GM19043 (cell line): ENCODE results near the gene CASP7.
"Not testable (repeated sequence)": the region's sequence is repeated elsewhere in the genome, so short reads cannot be mapped to it uniquely, and the experiment has no call there.

ENCODE experiments used
- ATAC-seq: cut with Tn5 transposase; IDR thresholded peaks from one replicate; pipeline ENCODE4 v1.9.1; 2021; ENCODE audit warnings: low read depth; ENCODE audit not compliant: unreplicated experiment

Gene CASP7

DNA sequence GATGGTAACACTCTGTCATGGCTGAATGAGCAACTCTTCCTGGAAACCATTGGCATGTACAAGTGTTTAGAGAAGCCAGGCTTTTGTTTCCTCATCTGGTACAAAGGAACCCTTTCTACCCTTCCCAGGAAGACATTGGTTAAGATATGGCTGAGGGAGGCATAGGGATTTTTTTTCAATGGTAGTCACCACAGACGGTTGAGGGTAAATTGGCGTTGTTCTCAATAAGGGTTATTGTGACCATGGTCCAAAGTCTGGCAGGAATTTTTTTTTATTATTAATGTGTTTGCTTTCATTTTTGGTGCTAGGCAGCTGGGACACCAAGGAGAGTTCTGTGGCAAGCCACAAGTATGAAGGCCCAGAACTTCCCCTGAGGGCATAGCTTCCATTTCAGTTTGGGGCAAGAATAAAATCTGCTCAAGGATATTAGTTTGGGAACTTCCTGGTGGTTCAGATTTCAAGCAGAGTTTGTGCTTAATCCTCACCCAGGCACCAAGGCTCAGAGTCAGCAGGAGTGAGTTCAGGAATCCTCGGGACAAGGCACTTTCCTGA, 71.5 kb downstream of the CASP7 start, which contains the start of gene PLEKHS1:
Gene PLEKHS1, plus strand, starts transcription at position 502 of the 552 bp plus-strand sequence. CDS start 3,596 bp downstream, outside the sequence.
- ATAC-seq, result no peak

DNA sequence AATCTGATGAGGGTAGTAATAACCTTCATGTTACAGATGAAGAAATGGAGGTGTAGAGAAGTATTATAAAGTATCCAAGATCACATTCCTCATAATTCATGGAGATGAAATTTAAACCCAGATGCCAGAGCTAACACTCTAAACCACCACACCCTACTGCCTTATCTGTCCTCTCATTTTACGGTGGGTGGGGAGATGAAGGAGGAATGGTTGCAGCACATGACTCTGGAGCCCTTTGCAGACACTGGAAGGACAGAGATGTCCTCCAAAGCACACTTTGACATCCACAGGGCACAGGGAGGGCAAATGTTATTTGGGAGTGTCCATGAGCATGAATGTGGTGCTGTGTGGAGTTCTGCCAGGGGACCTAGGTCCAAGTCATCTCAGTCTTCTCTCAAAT, 72.8 kb downstream of the CASP7 start:
- ATAC-seq, result no peak

DNA sequence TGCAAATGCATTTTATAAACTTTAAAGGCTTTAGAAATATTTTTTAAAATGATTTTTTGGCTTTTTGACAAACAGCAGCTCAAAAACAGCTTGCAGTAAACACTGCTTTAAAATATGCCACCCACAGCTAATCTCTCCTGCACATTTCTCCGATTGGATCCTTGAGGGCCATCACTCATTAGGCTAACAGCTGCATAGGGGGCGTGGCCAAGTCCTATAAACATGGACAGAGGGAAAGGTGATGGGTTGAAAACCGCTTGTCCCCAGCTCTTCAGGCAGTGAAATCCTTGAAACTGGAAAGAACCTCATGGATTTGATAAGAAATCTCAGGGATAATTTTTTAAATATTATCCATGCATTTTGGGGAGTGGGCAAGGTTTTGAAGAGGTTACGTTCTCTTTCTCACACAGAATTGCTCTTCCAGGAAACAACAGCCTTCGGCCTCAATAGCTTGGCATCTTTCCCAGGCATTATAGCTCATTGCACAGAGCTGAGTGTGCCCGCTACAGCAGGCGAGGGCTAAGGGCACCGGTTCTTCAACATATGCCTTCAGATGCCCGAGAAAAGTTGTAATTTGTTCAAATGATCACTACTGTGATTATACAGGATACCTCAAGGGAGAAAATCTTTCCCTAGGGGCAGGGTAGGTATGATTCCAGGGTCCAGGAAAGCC, 73.4 kb downstream of the CASP7 start:
- ATAC-seq, result no peak

DNA sequence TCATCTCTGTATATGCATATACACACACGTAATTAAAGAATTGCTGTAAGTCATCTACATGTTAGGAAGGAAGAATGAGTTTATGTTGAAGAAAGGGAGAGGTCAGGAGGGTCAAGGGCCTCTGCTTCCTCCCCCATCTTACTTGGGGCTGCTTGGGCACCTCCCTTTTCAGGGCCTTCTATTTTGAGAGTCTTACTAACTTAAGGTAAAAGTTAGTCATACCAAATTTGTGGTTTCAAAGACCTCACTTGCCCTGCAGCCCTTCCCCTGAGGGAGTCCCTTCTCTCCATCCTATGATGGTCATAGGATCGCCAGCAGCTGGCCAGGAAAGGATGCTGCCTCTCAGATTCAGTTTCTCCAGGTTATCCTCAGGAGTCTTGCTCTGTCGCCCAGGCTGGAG, 74.4 kb downstream of the CASP7 start:
- ATAC-seq, result no peak

DNA sequence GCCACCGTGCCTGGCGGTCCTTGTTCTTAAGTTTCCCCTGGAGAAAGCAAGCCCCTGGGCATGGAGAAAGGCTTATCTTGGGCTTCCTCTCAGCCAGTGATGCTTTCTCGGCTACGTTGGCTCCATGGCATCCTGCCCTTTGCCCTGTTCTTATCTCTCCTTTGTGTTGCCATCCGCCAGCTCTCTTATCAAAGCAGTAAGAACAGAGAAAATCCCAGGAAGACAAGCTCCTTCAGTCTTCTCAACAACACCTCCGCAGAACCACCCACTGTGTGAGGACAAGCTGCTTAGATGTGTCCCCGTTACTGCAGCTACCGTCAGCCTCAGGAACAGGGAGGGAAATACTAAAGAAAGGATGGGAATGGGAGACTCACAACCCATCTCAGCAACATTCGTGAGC, 75.1 kb downstream of the CASP7 start:
- no peak for ATAC-seq

DNA sequence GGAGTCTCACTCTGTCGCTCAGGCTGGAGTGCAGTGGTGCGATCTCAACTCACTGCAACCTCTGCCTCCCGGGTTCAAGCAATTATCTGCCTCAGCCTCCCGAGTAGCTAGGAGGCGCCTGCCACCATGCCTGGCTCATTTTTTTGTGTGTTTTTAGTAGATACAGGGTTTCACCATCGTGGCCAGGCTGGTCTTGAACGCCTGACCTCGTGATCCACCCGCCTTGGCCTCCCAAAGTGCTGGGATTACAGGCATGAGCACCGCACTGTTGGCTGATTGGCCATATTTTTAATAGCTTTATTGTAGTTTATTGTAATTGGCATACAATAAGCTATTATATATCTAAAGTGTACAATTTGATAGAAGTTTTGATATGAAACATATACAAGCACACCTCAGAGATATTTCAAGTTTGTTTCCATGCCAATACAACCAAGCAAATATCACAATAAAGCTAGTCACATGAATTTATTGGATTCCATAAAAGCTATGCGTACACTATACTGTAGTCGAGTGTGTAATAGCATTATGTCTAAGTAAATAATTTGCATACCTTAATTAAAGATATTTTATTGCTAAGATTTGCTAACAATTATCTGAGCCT, 77.3 kb downstream of the CASP7 start:
- no peak for ATAC-seq

DNA sequence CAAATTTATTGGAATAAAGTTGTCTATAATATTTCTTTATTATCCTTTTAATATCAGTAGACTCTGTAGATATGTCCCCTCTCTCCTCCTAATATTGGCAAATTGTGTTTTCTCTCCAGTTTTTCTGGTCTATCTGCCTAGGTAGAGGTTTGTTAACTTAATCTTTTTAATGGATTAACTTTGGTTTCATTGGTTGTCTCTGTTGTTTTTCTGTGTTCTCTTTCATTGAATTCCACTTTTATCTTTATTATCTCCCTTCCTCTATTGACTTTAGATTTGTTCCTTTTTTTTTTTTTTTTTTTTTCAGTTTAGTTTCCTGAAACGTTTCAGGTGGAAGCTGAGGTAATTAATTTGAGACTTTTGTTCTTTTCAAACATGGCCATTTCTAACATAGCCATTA, 82.4 kb downstream of the CASP7 start:
- no peak for ATAC-seq

DNA sequence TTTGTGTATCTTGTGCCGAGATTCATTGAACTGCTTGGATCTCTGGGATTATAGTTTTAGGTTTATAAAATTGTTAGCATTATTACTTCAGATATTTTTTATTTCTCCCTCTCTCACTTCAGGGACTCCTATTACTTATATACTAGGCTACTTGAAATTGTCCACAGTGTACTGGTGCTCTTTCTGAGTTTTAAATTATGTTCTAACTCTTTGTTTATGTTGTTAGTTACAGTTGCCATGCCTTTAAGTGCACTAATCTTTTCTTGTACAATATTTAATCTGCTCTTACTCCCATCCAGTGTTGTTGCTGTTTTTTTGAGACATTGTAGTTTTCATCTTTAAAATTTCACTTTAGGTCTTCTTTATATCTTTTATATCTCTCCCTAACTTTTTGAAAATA, 84.9 kb downstream of the CASP7 start:
- ATAC-seq, result no peak

DNA sequence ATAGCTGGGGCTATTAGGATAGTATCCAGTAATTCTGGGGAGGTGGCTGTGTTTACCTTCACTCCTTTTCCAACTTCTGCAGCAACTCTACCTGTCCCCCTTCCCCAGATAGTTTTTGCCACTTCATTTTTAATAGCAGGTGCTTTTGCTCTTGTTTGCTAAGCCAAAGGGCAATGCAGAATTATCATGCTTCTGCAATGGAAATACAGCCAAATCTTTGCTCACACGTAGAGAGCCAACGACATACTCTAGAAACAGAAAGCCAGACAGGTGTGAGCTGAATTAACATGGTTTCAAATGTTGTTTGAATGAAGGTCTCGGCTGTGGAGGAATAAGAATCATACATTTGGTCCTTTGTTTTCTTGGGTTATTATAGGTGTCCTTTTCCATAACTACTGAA, 86.2 kb downstream of the CASP7 start:
- no peak for ATAC-seq

DNA sequence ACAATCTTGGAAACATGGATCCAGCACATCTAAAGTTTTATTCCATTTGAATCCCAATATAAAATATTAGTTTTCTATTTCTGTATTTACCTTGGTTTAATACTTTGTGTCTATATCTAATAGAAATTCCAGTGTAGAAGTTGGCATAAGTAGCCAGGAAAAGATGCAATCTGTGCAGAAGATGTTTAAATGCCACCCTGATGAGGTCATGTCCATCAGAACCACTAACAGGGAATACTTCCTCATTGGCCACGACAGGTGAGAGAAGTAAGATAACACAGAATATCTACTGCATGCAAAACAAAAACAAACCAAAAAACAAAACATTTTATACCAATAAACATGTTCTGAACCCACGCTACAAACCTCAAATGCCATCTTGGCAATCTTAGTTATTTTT, 87.5 kb downstream of the CASP7 start:
- no peak for ATAC-seq

DNA sequence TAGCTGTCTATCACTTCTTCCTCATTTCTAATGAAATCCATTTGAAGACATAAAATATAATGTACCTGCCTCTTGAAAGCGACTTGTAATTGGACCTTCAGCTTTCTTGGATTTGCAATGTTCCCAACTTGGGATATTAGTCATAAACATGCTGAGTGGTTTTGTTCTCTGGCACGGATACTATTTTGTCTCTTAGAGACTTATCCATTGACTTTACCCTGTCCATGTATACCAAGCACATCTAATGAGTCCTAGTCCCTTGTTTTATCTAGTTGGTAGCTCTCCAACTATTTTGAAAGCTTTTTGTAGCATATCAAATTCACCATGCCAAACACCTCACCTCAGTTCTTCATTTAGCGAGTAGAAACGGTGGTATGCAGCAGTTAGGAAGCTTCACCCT, 90.6 kb downstream of the CASP7 start:
- no peak for ATAC-seq

DNA sequence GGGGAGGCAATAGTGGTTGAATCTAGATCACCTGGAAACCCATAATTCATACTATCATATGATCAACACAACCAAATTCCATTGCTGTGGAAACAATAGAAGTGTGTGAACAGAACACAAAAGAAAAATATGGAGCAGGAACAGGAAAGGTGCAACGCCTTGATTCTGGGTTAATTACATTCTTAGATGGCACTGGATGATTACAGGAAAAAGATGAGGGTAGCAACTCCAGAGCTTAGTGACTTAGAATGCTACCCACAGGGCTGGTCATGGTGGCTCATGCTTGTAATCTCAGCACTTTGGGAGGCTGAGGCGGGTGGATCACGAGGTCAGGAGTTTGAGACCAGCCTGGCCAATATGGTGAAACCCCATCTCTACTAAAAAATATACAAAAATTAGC, 91.4 kb downstream of the CASP7 start:
- not testable (repeated sequence) for ATAC-seq

DNA sequence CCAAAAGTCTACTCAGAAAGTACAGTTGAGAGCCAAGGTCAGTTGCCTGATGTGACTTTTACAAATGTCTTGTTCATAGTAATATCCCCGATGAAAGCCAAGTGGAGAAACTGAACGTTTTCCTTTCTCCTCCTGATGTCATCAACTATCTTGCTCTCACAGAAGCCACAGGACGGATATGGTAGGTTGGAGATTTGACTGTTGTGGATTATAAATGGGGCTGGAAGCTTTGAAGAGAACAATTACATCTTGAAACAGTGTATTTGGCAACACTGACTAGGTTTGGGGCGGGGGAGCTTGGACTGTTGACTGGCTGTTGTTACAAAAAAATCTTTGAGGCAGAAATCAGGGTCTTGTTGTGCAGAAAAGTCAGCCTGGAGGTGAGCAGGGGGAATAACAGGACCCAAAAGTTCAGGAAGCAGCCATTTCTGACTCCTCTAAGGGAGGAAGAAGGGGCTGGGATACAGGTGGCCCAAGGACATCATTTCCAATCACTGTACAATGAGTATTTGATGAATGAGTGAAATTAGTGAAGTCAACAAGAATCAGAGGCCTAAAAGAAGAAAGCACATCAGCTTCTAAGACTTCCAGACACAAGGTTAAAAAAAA, 96.1 kb downstream of the CASP7 start:
- no peak for ATAC-seq

DNA sequence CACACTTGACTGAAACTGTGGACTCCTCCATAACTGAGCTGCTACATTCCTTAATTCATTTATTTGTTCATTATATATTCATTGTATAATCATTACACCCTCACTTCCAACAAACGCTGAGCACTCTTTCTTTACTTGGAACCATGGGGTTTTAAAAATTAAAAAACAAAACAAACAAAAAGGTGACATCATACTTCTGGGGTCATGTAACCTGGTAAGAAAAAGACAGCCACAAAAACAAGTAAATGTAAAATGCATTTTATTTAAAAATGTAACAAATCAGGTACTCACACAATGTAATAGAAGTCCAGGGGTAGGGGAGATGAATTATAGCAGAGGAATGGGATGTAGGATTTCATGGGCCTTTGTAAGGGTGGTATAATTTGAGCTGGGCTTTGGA, 96.8 kb downstream of the CASP7 start:
- ATAC-seq, result no peak
